Activated effector memory CD4-positive, alpha-beta T cell treated with Interleukin-2 at 50 U/mL for 16 hours (primary cell): Measurements from ENCODE around the gene PPP1R12A.

Source experiments
- DNase-seq: peaks from one replicate; pipeline ENCODE4 v3.0.0-alpha.2; 2020

The PPP1R12A gene

DNA sequence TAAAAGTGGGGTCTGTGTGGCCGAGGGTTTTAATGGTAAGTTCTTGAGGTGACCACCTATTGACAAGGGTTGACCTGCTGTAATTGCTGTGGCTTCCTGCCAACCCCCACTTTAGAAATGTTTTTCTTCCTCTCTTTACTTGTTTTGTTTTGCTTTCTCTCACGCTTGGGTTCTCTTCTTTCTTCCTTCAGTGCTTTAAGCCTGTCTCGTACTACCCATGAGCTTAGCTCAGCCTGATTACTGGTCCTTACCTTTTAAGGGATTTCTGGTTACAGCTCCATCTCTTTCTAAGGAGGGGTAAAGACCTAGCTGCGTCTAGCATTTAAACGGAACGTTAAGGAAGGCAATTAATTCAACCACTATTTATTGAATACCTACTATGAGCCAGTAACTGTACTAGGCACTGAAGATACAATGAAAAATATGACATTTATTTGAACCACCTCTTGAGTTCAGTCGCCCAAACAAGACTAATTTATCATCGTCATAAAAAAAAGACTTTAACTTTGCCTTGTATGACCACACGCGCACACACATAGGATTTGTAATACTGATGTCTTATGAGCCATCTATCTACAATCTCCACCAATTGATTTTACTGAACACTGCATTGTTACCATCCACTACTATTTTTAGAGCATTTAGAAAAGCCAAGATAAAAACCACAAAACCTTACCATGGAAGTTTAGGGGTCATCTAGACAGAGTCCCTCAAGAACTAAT is 888 bp upstream of the PPP1R12A start:
- DNase-seq, result no peak

DNA sequence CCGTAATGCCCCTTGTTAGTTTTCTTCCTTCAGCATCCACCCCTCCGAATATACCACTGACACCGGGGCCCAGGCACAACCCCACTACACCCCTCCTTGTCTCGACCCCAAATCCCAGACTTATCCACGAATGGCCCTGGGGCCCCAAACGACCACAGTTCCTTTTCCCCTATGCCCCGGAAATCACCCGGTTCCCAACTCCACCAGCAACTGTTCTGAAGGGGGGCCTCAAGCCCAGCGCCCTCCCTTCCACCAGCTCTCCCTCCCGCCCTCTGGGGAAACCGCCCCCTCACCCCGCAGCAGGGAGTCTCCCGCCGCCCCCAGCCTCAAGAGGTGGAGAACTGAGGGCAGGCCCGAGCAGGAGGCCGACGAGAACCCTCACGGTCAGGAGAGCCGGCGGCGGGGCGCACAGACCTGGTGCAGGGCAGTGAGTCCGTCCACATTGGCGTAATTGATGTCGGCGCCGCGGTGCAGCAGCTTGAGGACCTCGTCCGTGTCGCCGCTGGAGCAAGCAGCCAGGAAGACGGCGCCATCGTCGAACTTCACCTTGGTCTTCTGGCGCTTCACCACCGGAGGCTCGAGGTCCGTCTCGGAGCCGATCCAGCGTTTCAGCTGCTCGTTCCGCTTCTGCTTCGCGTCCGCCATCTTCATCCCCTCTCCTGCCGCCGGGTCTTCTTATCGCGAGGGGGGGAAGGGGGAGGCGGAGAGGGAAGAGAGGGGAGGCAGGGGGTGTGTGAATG is 446 bp downstream of the PPP1R12A start:
- DNase-seq, result peak; percentile 32

- DNase-seq, result no peak
Measured at GRCh38 chr12:79933532-79934264, 1.2 kb downstream of the PPP1R12A start.

- DNase-seq, result no peak
Measured at GRCh38 chr12:79933043-79933442, 1.9 kb downstream of the PPP1R12A start.

DNA sequence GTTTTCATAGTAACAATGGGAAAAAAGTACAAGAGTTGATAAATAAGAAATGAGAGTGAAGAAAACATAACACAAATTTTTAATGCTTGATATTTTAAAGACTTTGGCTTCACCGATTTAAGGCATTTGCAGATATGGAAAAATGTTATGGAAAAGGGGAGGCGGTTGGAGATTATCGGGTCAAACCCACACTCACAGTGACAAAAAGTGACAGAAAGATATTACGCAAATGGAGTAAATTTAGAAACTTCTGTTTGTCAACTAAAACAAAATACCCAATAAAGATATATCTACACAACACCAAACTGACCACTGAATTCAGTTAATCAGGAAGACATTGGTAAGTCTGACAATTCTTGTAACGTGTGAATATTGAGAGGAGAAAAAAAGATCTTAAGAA is 2.5 kb downstream of the PPP1R12A start:
- DNase-seq, result no peak

GRCh38 chr12:79929065-79929464 is 5.8 kb downstream of the PPP1R12A start:
- DNase-seq, result no peak

DNA sequence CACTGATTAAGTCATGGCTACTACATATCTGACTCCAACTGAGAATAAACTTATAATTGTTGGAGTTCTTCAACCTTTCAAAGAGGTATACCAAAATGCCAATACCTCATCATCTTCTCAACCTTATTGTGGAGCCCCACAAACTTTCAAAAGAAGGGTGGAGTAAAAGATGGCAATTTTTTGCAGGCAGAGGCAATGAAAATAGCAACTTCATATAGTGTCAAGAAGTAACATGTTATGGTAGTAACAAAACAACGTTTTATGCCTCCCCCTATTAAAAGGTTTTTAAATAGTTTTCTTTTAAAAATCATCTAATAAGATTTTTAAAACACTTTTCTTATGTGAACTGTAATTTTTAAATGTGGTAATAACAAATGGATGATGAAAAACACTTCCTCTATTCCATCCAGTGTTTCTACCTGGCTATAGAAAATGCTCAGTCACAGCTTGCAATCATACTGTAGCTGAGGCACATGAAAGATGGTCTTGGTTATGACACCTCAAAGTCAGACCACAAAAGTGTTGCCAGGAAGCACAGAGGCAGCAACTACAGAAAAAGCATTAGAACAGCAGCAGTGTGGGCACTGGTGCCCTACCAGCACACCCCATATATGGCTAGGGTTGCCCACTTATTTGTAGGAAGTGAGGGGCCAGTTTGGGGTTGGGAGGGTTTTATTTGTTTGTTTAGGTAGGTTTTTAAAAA is 7.0 kb downstream of the PPP1R12A start:
- peak; percentile 21 for DNase-seq

- DNase-seq, result no peak
Measured at GRCh38 chr12:79926951-79927350, 7.9 kb downstream of the PPP1R12A start.

DNA sequence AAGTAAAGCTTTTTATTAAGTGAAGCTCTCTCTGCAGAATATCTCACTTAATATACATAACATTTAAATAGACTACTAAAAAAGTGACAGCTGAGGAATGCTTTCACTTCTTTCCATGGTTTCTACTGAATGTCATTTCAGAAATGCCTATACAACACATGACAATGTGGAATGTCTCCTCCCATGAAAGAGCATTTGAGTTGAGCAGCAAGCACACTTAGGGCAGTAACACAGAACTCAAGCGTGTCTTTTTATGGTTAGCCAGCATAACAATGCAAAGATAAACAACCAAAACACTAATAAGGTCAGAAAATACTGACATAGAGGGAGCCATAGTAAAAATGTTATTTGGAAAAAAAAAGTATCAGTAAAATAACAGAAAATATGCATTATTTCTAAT is 9.4 kb downstream of the PPP1R12A start:
- no peak for DNase-seq

GRCh38 chr12:79921786-79922185 is 13.1 kb downstream of the PPP1R12A start:
- DNase-seq, result no peak

DNA sequence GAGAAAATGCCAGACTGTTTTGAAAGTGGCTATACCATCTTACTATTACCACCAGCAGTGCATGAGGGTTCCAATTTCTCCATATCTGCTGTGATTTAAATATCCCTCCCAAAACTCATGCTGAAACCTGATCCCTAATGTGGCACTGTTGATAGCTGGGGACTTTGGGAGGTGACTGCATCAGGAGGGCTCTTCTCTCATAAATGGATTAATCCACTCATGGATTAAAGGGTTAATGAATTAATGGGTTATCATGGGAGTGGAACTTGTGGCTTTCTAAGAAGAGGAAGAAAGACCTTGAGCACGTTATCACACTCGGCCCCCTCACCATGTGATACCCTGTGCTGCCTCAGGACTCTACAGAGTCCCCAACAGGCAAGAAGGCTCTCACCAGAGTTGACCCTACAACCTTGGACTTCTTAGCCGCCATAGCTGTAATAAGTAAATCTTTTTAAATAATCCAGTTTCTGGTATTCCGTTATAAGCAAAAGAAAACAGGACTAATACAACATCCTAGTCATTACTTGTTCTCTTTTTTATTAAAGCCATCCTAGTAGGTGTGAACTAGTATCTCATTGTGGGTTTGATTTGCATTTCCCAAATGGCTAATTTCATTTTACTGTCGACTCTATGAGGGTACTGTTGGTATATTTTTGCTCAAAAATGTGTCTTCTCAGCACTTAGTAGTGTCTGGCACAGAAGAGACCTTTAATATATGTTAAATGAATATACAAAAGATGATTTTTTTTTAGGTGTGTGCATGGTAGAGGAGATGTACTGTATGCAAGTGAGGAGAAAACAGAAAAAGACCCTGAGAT is 14.3 kb downstream of the PPP1R12A start:
- no peak for DNase-seq

DNA sequence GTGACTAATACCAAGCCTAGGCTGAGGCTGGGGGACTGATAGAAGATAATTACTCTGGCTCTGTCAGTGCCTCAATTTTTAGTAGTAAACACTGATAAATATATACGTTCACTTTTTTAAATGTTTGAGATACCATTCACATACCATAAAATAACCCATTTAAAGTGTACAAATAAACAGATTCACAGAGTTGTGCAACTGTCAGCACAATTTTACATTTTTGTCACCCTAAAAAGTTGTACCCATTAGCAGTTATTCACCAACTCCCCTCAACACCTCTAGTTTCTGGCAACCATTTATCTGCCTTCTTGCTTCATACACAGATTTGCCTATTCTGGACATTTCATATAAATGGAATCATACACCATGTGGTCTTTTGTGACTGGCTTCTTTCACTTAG is 15.1 kb downstream of the PPP1R12A start:
- DNase-seq, result no peak

- DNase-seq, result no peak
Measured at GRCh38 chr12:79916826-79917225, 18.1 kb downstream of the PPP1R12A start.

- no peak for DNase-seq
Measured at GRCh38 chr12:79911889-79912656, 22.8 kb downstream of the PPP1R12A start.

DNA sequence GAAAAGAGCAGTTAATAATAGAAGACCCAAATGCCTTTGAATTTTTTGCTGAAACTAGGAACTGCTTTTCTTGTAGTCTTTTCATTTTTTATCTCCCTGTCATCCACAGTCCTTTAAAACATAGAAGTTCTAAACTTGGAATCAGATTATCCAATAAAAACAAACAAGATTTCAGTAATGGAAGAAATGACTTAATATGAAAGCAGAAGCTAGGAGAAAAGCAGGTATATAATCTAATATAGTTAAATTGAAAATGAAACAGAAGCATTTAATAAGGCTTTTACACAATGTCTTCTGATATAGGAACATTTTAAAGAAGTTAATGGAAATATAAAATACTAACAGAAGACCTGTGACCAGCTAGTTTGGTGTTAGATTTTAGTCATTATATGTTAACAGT is 26.5 kb downstream of the PPP1R12A start:
- no peak for DNase-seq

DNA sequence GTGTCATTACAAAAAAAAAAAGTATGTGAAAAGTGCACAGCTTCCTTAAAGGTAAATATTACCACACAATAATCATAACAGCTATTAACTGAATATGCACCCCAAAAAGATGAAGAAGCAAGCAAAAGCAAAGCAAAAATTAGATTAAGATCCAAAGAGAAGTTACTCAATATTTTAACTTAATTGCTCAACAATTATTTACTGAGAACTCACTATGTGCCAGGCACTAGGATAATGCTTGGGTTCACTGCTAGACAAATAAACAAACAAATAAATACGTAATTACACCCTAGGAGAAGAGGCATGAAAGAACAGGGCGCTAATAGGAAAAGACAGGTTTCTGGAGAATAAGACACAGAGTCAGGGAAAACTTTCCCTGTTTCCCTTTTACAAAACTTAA is 33.4 kb downstream of the PPP1R12A start:
- no peak for DNase-seq

DNA sequence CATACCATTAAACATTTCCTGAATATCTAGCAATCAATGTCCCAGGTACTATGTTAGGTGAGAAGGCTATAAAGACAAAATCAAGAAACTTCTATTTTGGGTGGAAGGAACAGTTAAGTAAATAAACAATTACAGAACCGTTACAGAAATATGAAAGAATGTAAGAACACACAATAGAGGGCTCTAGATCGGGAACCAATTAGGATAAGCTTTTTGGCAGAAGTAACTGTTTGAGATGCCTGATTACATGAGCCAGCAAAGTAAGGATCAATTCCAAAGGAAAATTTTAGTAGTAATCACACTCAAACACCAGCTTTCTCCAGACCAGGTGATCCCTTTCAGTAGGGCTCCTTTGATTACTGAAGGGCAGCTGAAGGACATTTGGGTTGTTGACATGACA is 33.9 kb downstream of the PPP1R12A start:
- DNase-seq, result no peak

- DNase-seq, result no peak
Measured at GRCh38 chr12:79900199-79900598, 34.7 kb downstream of the PPP1R12A start.

- DNase-seq, result no peak
Measured at GRCh38 chr12:79897617-79898016, 37.3 kb downstream of the PPP1R12A start.

DNA sequence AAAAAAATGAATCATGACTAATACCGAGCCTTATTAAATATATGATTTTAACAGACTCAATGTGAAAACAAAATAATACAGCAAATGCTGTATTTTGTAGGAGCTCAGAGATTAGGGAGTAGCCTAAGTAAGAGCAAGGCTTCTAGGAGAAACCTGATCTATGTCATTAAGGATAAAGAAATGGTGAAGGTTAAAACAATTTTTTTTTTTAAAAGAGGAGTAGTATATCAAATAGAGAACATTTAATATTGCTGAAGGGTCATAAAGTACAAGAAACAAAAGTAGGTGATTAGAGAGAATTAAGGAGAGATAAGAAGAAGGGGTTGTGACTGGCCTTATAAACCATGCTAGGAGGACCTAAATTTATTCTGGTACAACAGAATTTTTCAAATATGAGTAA is 39.1 kb downstream of the PPP1R12A start:
- no peak for DNase-seq

DNA sequence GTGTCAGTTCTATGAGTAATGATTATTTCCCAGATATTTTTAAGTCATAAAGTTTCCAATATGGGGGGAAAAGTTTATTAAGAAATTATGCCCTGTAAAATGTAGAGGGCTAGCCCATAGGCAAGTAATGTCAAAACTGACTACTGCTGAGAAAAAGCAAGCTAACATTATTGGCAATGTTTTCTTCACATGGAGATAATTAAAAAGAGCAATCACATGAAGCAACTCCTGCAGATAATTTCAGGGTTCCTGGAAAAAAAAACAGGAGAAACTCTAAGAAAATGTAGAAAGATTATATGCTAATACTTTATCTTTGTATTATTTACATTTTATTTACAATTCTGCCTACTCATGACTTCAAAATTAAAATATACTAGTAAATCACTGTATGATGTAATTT is 39.8 kb downstream of the PPP1R12A start:
- DNase-seq, result no peak
